Neural progenitor cell (in vitro differentiated cells): ENCODE data around the gene FOXA2.

Experiments used
- EZH2 ChIP-seq: fragments of 200-600 bp; sonication (generic); IDR thresholded peaks from 2 replicates; pipeline ENCODE4 v1.6.1; 2017; ENCODE audit warnings: antibody characterized with exemption, mild to moderate bottlenecking, moderate library complexity
- EZH2phosphoT487 ChIP-seq: fragments of 200-600 bp; sonication (generic); IDR thresholded peaks from 2 replicates; pipeline ENCODE4 v1.6.1; 2017; ENCODE audit warnings: antibody characterized with exemption
- TF ChIP-seq, protein P1 (sequence below): fragments of 200-600 bp; sonication (generic); IDR thresholded peaks from 2 replicates; pipeline ENCODE4 v1.5.1; 2017; ENCODE audit warnings: antibody characterized with exemption, mild to moderate bottlenecking

DNA sequence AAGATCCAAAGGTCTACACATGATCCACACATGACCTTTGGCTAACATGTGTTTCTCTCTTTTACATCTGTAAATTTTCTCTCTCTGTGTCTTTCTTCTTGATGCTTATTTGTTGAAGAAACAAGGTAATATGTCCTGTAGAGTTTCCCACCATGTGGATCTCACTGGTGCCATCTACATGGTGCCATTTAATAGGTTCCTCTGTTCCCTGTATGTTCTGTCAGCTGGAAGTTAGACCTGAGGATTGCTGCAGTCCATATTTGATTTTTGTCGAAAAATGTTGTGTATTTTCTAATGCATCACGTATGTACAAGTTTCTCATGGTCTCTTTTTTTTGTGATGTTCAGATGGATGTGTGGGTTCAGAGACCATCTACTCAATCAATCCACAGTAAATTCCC is 30.0 kb downstream of the FOXA2 start:
- TF ChIP-seq, protein P1, sequence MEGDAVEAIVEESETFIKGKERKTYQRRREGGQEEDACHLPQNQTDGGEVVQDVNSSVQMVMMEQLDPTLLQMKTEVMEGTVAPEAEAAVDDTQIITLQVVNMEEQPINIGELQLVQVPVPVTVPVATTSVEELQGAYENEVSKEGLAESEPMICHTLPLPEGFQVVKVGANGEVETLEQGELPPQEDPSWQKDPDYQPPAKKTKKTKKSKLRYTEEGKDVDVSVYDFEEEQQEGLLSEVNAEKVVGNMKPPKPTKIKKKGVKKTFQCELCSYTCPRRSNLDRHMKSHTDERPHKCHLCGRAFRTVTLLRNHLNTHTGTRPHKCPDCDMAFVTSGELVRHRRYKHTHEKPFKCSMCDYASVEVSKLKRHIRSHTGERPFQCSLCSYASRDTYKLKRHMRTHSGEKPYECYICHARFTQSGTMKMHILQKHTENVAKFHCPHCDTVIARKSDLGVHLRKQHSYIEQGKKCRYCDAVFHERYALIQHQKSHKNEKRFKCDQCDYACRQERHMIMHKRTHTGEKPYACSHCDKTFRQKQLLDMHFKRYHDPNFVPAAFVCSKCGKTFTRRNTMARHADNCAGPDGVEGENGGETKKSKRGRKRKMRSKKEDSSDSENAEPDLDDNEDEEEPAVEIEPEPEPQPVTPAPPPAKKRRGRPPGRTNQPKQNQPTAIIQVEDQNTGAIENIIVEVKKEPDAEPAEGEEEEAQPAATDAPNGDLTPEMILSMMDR: no peak
- TF ChIP-seq EZH2: no peak
- no peak for TF ChIP-seq EZH2phosphoT487
